Astrocyte of the cerebellum (primary cell): Measurements from ENCODE around the gene SAFB.
A peak's percentile ranks its signal among the peaks of the same experiment; 100 is the strongest.

Source experiments
- DNase-seq: peaks from one replicate; pipeline ENCODE4 v3.0.0-alpha.2; 2011; ENCODE audit warnings: low read depth
- H3K4me3 ChIP-seq: 2 replicates; pipeline ENCODE4 v1.5.1; 2011; ENCODE audit warnings: mild to moderate bottlenecking, low read depth, low read length, moderate library complexity
- in situ Hi-C: cut with HindIII; loops from 2 replicates; pipeline ENCODE4 v1.10.0; 2017; ENCODE audit warnings: low sequenced_read_pairs
- TF ChIP-seq, protein P1 (sequence below): IDR thresholded peaks from 2 replicates; pipeline ENCODE4 v1.5.1; 2012; ENCODE audit warnings: low read length, low read depth, moderate library complexity, mild to moderate bottlenecking; ENCODE audit errors: missing control alignments

SAFB gene

DNA sequence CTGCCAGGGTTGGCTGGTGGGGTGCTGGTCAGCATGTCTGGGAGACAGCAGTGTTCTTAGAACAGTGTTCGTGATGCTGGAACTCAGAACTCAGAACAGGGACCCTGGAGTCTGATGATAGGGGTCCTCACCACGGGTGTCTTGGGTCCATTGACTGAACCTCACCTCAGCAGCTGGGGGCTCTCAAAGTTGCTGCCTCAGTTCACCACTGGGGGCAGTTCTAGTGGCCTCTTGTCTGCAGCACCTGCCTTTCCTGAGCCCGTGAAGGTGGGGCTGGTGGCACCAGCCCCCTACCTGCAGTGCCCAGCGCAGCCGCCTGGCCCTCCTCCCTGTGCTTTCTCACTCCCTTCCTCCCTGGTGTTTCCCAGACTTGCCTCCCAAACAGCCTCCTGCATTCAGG is 28.5 kb downstream of the SAFB start:
- in situ Hi-C loops, result loop anchor here (10.0 kb wide), 1 partner anchor 47 kb away; no protein-coding TSS in a partner anchor
- TF ChIP-seq, protein P1, sequence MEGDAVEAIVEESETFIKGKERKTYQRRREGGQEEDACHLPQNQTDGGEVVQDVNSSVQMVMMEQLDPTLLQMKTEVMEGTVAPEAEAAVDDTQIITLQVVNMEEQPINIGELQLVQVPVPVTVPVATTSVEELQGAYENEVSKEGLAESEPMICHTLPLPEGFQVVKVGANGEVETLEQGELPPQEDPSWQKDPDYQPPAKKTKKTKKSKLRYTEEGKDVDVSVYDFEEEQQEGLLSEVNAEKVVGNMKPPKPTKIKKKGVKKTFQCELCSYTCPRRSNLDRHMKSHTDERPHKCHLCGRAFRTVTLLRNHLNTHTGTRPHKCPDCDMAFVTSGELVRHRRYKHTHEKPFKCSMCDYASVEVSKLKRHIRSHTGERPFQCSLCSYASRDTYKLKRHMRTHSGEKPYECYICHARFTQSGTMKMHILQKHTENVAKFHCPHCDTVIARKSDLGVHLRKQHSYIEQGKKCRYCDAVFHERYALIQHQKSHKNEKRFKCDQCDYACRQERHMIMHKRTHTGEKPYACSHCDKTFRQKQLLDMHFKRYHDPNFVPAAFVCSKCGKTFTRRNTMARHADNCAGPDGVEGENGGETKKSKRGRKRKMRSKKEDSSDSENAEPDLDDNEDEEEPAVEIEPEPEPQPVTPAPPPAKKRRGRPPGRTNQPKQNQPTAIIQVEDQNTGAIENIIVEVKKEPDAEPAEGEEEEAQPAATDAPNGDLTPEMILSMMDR, result peak; percentile 8
- H3K4me3 ChIP-seq, result no peak overlapping the region
- DNase-seq, result no peak

DNA sequence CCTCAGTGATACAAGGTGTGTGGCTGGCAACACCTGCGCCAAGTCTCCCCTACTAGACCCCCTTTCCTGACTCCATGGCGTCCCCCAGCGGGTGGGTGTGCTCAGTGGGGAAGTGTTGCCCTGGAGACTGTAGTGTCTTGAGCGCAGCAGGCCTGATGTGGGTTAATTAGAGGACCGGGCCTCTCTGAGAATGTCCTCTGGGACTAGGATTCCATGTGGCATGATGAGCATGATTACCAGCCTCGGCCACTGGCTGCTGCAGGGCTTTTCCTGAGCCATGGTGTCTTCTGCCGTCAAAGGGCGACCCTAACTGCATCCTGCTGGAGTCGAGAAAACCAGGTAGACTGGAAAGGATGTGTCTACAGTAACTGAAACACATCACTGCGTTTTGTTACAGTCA is 29.4 kb downstream of the SAFB start:
- in situ Hi-C loops, result loop anchor here (10.0 kb wide), 1 partner anchor 47 kb away; no protein-coding TSS in a partner anchor
- TF ChIP-seq, protein P1, result no peak
- no peak for DNase-seq
- no peak overlapping the region for H3K4me3 ChIP-seq

DNA sequence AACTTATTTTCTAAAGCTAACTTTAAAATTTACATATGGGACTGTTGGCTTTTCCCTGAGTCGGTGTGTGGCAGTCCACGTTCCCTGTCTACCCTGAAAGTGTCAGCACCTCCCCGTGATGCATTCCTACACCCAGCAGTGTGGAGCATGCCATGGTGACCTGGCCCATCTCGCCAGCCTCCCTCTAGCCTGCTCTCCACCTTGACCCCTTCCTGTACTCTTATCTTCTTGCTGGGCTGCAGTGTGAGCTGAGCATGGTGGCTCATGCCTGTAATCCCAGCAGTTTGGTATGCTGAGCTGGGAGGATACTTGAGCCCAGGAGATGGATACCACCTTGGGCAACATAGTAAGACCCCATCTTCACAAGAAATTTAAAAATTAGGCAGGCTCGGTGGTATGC is 32.0 kb downstream of the SAFB start:
- DNase-seq, result no peak
- TF ChIP-seq, protein P1, result no peak
- in situ Hi-C loops, result loop anchor here (10.0 kb wide), 1 partner anchor 50 kb away; no protein-coding TSS in a partner anchor
- H3K4me3 ChIP-seq, result no peak overlapping the region

DNA sequence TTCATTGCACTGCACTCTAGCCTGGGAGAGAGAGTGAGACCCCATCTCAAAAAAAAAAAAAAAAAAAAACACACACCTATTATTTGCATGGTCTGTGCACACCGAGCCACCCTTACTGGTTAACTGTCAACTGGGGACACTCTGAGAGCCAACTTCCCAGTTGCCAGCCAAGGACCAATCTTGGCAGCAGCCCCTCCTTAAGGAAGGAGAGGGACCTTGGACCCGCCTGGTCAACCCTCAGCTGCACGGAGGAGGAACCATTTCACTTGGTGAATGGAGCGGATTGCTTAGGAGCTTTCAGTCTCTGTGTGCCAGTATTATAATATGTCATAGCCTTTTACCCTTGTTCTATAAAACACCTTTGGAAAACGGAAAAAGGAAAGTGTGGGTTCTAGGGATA is 32.5 kb downstream of the SAFB start:
- in situ Hi-C loops, result loop anchor here (10.0 kb wide), 1 partner anchor 51 kb away; no protein-coding TSS in a partner anchor
- no peak overlapping the region for H3K4me3 ChIP-seq
- DNase-seq, result no peak
- TF ChIP-seq, protein P1, result no peak

DNA sequence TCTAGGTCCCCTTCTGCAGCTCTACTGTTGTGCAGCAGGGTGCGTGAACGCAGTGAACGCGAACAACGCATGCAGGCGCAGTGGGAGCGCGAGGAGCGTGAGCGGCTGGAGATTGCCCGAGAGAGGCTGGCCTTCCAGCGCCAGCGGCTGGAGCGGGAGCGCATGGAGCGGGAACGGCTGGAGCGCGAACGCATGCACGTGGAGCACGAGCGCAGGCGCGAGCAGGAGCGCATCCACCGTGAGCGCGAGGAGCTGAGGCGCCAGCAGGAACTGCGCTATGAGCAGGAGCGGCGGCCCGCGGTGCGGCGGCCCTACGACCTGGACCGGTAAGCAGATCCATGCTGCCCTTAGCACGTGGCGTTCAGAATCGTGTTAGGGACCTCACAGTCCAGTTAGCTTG is 38.6 kb downstream of the SAFB start:
- DNase-seq, result no peak

DNA sequence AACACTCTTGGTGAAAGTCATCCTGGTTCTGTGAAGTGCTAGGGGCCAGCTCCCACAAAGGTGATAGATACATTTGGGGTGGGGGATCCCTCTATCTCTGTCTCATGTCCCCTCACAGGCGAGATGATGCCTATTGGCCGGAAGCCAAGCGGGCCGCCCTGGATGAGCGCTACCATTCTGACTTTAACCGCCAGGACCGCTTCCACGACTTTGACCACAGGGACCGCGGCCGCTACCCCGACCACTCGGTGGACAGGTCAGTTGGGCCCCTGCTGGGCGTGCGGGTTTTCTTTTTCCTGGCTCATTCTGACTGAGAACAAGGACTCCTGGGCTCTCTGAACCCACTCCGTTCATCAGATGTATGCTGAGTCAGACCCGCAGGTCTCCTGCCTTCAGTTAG is 41.0 kb downstream of the SAFB start:
- TF ChIP-seq, protein P1, result no peak
- H3K4me3 ChIP-seq, result no peak overlapping the region
- no peak for DNase-seq
- in situ Hi-C loops, result no loop called here

More for the DNA sequence above, 38.6 kb downstream of the SAFB start:
- TF ChIP-seq, protein P1, result no peak
- in situ Hi-C loops, result no loop called here
- no peak overlapping the region for H3K4me3 ChIP-seq
